ENCODE data around the gene ZNRF4. TPM values are rescaled to one million over a fixed set of nuclear protein-coding genes. Genes with fewer than 3 reads are reported as not detected.

Gene ZNRF4
- total and polyA plus RNA-seq, 2 experiments from 2014 or later: not detected

DNA sequence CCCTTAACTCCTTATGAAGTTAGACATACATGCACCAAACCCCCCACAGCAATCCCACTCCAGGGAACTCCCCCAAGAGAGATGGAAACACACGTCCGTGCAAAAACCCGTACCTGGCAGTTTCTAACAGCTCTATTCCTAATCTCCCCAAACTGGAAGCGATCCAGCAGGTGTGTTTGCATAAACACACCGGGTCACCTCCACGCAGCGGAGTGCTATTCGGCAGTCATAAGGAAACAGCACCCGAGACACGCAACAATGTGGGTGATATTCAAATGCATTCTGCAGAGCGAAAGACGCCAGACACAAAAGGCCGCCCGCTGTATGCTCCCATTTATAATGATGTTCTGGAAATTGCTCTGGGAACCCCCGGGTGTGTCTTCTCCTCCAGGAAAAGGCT, 6.8 kb upstream of the ZNRF4 start:
- Histone ChIP-seq H3K27me3 (ENCODE audit: insufficient read depth) (no peaks in the 10 kb centered on the region), H3K9me2 (ENCODE audit: insufficient read depth) (no peaks in the 10 kb centered on the region), H4K20me1 (replicated peaks; ENCODE audit: insufficient read depth) (no peaks in the 10 kb centered on the region), H3K36me3 (ENCODE audit: insufficient read depth) (no peaks in the 10 kb centered on the region), H3K4me3 (no peak overlapping the region), H2AFZ (no peak overlapping the region), H3F3A (replicated peaks; ENCODE audit: low read depth) (no peaks in the 10 kb centered on the region), H3K79me2 (replicated peaks; ENCODE audit: insufficient read depth) (no peaks in the 10 kb centered on the region), H3K27ac (ENCODE audit: low read depth) (no peak overlapping the region), H3K4me1 (ENCODE audit: insufficient read depth) (no peaks in the 10 kb centered on the region), H3K4me2 (no peak overlapping the region)
- H3K4me1 Mint-ChIP-seq: peaks cover 5% of the 10 kb centered on the region; the same call in 1 of the 3 replicates
- DNase-seq (ENCODE audit: low spot score) (no peak), ATAC-seq (no peak)
- H3K4me3 Mint-ChIP-seq: no peak overlapping the region
- no peak overlapping the region for H3K27ac Mint-ChIP-seq
- no peaks in the 10 kb centered on the region for H3K9me3 Mint-ChIP-seq
- TF ChIP-seq ZNF331 (CRISPR knock-in tag; IDR thresholded peaks at IDR 0.05; ENCODE audit: low read depth) (no peak), STAT1 (IDR thresholded peaks at IDR 0.05; ENCODE audit: unreplicated experiment) (no peak), ZNF114 (CRISPR knock-in tag; IDR thresholded peaks at IDR 0.05) (no peak), CREB1 (CRISPR knock-in tag; IDR thresholded peaks at IDR 0.05; ENCODE audit: low read depth) (no peak), POLR2AphosphoS5 (IDR thresholded peaks at IDR 0.05; ENCODE audit: low read depth) (no peak), EZH2 (IDR thresholded peaks at IDR 0.05; ENCODE audit: low read depth, unreplicated experiment) (no peak), NANOG (IDR thresholded peaks at IDR 0.05; ENCODE audit: borderline replicate concordance) (no peak), EZH2phosphoT487 (IDR thresholded peaks at IDR 0.05; ENCODE audit: unreplicated experiment) (no peak)
- TF ChIP-seq, protein P1, sequence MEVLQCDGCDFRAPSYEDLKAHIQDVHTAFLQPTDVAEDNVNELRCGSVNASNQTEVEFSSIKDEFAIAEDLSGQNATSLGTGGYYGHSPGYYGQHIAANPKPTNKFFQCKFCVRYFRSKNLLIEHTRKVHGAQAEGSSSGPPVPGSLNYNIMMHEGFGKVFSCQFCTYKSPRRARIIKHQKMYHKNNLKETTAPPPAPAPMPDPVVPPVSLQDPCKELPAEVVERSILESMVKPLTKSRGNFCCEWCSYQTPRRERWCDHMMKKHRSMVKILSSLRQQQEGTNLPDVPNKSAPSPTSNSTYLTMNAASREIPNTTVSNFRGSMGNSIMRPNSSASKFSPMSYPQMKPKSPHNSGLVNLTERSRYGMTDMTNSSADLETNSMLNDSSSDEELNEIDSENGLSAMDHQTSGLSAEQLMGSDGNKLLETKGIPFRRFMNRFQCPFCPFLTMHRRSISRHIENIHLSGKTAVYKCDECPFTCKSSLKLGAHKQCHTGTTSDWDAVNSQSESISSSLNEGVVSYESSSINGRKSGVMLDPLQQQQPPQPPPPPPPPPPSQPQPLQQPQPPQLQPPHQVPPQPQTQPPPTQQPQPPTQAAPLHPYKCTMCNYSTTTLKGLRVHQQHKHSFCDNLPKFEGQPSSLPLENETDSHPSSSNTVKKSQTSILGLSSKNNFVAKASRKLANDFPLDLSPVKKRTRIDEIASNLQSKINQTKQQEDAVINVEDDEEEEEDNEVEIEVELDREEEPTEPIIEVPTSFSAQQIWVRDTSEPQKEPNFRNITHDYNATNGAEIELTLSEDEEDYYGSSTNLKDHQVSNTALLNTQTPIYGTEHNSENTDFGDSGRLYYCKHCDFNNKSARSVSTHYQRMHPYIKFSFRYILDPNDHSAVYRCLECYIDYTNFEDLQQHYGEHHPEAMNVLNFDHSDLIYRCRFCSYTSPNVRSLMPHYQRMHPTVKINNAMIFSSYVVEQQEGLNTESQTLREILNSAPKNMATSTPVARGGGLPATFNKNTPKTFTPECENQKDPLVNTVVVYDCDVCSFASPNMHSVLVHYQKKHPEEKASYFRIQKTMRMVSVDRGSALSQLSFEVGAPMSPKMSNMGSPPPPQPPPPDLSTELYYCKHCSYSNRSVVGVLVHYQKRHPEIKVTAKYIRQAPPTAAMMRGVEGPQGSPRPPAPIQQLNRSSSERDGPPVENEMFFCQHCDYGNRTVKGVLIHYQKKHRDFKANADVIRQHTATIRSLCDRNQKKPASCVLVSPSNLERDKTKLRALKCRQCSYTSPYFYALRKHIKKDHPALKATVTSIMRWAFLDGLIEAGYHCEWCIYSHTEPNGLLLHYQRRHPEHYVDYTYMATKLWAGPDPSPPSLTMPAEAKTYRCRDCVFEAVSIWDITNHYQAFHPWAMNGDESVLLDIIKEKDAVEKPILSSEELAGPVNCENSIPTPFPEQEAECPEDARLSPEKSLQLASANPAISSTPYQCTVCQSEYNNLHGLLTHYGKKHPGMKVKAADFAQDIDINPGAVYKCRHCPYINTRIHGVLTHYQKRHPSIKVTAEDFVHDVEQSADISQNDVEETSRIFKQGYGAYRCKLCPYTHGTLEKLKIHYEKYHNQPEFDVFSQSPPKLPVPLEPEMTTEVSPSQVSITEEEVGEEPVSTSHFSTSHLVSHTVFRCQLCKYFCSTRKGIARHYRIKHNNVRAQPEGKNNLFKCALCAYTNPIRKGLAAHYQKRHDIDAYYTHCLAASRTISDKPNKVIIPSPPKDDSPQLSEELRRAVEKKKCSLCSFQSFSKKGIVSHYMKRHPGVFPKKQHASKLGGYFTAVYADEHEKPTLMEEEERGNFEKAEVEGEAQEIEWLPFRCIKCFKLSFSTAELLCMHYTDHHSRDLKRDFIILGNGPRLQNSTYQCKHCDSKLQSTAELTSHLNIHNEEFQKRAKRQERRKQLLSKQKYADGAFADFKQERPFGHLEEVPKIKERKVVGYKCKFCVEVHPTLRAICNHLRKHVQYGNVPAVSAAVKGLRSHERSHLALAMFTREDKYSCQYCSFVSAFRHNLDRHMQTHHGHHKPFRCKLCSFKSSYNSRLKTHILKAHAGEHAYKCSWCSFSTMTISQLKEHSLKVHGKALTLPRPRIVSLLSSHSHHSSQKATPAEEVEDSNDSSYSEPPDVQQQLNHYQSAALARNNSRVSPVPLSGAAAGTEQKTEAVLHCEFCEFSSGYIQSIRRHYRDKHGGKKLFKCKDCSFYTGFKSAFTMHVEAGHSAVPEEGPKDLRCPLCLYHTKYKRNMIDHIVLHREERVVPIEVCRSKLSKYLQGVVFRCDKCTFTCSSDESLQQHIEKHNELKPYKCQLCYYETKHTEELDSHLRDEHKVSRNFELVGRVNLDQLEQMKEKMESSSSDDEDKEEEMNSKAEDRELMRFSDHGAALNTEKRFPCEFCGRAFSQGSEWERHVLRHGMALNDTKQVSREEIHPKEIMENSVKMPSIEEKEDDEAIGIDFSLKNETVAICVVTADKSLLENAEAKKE (CRISPR knock-in tag; IDR thresholded peaks at IDR 0.05): no peak
- TF ChIP-seq, protein P2, sequence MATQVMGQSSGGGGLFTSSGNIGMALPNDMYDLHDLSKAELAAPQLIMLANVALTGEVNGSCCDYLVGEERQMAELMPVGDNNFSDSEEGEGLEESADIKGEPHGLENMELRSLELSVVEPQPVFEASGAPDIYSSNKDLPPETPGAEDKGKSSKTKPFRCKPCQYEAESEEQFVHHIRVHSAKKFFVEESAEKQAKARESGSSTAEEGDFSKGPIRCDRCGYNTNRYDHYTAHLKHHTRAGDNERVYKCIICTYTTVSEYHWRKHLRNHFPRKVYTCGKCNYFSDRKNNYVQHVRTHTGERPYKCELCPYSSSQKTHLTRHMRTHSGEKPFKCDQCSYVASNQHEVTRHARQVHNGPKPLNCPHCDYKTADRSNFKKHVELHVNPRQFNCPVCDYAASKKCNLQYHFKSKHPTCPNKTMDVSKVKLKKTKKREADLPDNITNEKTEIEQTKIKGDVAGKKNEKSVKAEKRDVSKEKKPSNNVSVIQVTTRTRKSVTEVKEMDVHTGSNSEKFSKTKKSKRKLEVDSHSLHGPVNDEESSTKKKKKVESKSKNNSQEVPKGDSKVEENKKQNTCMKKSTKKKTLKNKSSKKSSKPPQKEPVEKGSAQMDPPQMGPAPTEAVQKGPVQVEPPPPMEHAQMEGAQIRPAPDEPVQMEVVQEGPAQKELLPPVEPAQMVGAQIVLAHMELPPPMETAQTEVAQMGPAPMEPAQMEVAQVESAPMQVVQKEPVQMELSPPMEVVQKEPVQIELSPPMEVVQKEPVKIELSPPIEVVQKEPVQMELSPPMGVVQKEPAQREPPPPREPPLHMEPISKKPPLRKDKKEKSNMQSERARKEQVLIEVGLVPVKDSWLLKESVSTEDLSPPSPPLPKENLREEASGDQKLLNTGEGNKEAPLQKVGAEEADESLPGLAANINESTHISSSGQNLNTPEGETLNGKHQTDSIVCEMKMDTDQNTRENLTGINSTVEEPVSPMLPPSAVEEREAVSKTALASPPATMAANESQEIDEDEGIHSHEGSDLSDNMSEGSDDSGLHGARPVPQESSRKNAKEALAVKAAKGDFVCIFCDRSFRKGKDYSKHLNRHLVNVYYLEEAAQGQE (IDR thresholded peaks at IDR 0.05; ENCODE audit: unreplicated experiment): no peak
- H3K27me3 Mint-ChIP-seq (ENCODE audit: insufficient read depth, low read depth, poor library complexity): peaks cover 8% of the 10 kb centered on the region
- H3K36me3 Mint-ChIP-seq (ENCODE audit: low read depth): no peaks in the 10 kb centered on the region; the same call in 2 of the 3 replicates
